ENCODE data around the gene TSHZ1.

DNA sequence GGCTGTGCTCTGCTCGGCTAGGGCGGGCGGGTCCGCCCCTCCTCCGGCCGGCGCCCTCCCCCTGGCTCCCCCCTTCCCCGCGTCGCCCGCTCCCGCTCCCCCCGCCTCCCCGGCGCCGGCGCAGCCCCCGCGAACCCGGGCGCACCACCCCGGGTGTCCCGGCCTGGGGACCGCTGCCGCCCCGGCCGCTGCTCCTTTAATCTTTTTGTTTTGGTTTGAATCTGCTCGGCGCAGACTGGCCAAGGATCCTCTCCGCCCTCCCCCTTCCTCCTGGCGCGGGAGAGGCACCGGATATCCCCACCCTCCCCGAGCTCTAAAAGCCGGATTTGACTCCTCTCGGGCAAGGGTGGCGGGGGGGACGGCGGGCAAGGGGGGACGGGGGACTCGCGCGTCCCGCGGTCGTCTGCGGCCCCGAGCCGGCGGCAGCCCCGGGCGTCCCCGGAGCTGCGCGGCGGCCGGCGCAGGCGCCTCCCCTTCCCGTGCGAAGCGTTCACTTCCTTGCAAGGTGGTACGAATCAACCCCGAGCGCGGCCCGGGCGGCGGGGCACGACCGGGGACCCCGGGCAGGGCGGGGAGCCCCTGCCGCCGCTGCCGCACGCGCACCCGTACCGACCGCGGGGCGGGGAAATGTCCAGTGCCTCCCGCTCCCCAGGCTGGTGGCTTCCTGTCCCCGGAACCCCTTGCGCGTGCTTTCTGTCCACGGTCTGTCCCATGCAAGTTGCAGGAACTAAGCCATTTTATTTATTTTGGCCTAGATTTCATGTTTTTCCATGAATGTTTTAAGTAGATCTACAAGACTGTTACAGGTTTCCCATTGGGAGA, 1.3 kb upstream of the TSHZ1 start, which contains the start of gene PTGR3:
- TF ChIP-seq NFIC (IDR thresholded peaks at IDR 0.05) (no peak; the same call in 1 of the 2 replicates), CEBPB (IDR thresholded peaks at IDR 0.05) (no peak), RAD21 (IDR thresholded peaks at IDR 0.05; ENCODE audit: low read depth) (no peak), CREB1 (IDR thresholded peaks at IDR 0.05; ENCODE audit: low read depth) (no peak), EGR1 (IDR thresholded peaks at IDR 0.05) (no peak), EP300 (IDR thresholded peaks at IDR 0.05; ENCODE audit: borderline replicate concordance) (no peak), TAF1 (IDR thresholded peaks at IDR 0.05; ENCODE audit: low read depth) (no peak; the same call in 1 of the 2 replicates), ZBTB7A (IDR thresholded peaks at IDR 0.05; ENCODE audit: low read depth) (peak; percentile 84; the same call in 1 of the 2 replicates), FOXM1 (IDR thresholded peaks at IDR 0.05; ENCODE audit: borderline replicate concordance, low read depth) (peak; percentile 96), TEAD4 (IDR thresholded peaks at IDR 0.05) (no peak)
- TF ChIP-seq, protein P1, sequence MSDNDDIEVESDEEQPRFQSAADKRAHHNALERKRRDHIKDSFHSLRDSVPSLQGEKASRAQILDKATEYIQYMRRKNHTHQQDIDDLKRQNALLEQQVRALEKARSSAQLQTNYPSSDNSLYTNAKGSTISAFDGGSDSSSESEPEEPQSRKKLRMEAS (IDR thresholded peaks at IDR 0.05): 0 out of 2 replicates have a peak, but pooled peaks have one; percentile 34
- TF ChIP-seq, protein P2, sequence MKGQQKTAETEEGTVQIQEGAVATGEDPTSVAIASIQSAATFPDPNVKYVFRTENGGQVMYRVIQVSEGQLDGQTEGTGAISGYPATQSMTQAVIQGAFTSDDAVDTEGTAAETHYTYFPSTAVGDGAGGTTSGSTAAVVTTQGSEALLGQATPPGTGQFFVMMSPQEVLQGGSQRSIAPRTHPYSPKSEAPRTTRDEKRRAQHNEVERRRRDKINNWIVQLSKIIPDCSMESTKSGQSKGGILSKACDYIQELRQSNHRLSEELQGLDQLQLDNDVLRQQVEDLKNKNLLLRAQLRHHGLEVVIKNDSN (IDR thresholded peaks at IDR 0.05): no peak
